ENCODE data around the gene COL6A5.
"Not testable (repeated sequence)": the region's sequence is repeated elsewhere in the genome, so short reads cannot be mapped to it uniquely, and the experiment has no call there.

The COL6A5 gene

GRCh38 chr3:130384476-130385025, 39.1 kb downstream of the COL6A5 start:
- no peak for DNase-seq (ENCODE audit: low read depth, low spot score)

DNA sequence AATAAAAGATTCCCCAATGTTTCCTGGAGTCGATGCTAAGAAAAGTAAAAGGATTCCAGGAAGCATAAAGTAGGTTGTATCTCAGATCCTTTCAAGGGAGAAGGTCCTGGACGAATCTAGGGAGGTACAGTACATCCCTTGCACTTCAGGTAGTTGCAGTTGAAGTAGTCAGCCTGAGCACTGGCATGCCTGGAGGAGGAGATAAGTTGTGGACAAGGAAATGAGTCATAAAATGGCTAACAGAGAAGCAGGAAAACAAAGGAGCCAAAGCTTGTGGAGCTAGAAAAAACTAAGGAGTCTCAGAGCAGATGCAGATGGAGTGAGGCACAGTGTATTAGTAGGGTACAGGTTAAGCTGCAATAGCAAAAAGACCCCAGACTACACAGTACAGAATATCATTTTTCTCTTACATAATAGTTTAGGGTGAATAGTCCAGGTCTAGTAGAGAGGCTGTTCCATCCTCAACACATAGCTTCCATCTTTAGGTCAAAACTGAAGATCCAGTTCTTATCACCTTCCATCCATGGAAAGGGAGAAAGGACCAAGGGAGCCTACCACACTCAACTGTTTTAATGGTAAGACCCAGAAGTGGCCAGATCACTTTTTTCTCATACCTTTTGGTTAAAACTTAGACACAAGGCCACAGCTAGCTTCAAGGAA, 41.3 kb downstream of the COL6A5 start:
- DNase-seq (ENCODE audit: low read depth, low spot score) = no peak

DNA sequence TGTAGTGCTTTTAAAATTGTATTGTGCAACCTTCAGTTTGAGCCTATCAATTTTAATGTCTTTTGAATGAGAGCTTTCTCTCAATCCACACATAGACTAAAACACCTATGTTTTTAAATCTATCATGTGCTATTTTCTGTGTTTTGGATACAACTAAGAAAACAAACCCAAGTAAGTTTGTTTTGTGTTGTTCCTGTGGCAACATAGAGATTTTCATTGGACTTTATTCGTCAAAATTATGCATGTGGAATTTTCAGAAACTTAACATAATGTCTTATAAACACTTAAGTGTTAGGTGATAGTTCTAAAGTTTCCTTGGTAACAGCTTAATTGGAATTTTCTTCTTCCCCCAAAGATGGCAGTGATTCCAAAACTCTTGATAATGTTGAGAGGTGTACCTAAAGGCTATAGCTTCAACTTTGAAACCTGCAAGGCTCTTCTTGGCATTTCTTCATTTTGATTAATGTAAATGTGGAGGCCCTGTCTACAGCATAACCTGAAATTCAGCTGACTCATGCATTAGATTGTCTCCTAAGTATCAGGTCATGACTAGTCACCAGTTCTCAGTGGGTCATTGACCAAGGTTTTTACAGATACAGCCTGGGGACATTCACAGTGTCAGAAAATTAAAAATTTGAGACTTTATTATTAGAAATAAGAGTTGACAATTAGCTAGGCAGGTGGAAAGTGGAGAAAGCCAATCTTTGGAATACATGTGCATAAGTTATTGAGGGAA, 44.4 kb downstream of the COL6A5 start:
- DNase-seq (ENCODE audit: low read depth, low spot score) = no peak

DNA sequence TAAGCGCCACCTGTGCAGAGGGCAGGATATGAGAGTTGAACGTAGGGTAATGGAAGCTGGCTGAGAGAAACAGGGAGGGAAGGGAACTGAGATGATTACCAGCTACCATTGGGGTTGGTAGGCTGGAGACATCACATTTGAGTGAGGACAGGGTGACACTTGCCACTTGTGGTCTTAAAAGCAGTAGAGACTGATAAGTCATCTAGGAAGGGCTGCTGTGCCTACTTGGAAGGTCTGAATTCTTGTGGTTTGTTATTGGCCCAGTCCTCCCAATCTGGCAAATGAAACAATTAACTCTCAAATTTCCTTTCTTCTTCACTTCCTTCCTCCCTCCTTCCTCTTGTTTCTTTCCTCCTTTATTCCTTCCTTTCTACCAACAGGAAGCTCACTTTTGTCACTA, 46.8 kb downstream of the COL6A5 start:
- no peak for DNase-seq (ENCODE audit: low read depth, low spot score)

DNA sequence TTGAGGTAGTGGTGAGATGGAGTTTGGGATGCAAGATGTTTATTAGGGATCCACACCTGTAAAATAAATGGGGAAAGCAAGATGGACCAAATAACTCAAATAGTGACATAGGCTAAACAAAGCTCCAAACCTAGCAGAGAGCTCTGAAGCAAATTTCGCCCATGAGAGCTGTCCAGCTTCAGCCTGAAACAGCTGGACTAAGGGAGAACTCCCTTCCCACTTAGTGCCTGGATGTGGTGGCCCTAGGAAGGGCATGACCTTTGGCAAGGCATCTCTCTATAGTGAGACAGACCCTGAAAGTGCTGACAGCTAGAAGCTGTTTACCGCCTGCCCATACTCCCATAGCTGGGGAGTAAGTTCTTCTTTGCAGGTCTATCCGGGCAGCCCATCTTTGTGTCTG, 48.1 kb downstream of the COL6A5 start:
- DNase-seq (ENCODE audit: low read depth, low spot score) = no peak

DNA sequence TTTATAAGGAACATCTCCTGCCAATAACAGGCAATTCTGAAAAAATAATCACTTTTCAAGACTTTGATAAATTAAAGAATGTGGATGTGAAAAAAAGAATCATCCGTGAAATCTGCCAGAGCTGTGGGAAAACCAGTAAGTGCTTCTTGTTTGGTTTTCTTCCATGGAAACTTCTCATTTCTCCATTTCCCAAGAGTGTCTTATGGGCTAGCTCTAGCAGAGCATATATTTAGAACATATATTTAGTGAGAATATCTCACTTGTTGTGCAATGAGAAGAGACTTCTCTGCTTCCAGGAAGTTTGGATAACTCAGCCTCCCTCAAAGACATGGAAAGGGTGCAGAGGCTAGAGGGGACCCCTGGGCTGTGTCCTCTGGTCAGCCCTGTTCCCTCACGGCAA, 49.9 kb downstream of the COL6A5 start:
- no peak for DNase-seq (ENCODE audit: low read depth, low spot score)

- DNase-seq (ENCODE audit: low read depth, low spot score) = peak; percentile 45
Measured at GRCh38 chr3:130395916-130396315, 50.4 kb downstream of the COL6A5 start.

GRCh38 chr3:130404401-130404800, 58.9 kb downstream of the COL6A5 start:
- no peak for DNase-seq (ENCODE audit: low read depth, low spot score)

GRCh38 chr3:130405956-130406355, 60.5 kb downstream of the COL6A5 start:
- DNase-seq (ENCODE audit: low read depth, low spot score) = no peak

DNA sequence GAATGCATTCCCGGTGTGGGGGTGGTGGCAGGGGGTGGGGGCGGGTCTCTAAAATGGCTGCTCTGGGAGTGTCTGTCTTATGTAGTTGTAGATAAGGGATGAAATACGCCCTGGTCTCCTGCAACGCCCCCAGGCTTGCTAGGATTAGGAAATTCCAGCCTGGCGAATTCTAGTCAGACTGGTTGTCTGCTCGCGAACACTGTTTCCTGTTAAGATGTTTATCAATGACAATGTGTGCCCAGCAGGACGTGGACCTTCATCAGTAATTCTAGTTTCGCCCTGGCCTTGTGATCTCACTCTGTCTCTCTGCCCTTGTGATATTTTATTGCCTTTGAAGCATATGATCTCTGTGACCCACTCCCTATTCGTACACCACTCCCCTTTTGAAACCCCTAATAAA, 62.8 kb downstream of the COL6A5 start:
- not testable (repeated sequence) for DNase-seq (ENCODE audit: low read depth, low spot score)

GRCh38 chr3:130411320-130411719, 65.8 kb downstream of the COL6A5 start:
- no peak for DNase-seq (ENCODE audit: low read depth, low spot score)

DNA sequence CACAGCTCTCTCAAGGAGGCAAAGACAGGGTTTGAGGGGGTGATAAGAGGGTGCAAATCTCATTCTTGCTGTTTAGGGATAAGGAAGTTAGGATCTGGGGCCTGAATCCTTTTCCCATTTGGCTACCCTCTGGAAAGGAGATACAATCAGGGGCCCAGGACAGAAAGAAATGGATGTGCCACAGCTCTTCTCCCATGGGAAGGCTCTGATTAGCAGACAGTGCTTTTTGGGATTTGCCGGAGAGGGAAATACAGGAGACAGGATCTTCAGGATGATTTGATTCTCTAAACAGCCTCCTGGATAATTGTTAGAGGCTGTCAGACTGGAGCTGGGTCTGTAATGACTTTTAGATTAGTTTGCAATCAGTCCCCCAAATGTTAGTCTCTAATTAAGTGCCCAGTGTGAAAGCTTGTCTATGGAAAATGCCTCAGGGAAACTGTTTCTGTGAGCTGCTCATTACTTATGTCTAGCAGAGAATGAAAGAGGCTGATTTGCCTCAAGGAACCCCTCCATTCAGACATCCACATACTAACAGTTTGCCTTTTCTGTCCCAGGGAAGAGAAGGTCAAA, 67.6 kb downstream of the COL6A5 start:
- DNase-seq (ENCODE audit: low read depth, low spot score) = no peak

GRCh38 chr3:130414457-130414856, 69.0 kb downstream of the COL6A5 start:
- DNase-seq (ENCODE audit: low read depth, low spot score) = no peak

GRCh38 chr3:130420466-130420865, 75.0 kb downstream of the COL6A5 start:
- DNase-seq (ENCODE audit: low read depth, low spot score) = no peak

DNA sequence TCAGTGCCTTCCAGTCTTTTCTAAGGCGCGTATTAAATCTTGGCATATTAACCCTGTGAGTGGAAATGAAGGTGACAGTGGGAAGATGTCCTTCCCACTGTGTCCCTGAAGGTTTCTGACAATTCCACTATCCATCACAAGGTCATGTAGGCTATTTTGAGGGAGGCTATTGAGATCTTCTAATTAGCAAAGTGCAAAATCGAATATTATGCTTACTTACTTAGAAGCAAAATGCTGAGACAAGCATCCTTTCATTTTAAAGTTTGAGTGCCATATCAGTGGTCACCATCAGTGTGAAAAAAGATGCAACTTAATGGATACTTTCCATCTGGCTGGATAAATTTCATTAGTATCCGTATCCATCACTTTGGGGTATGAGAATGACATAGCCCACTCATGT, 77.6 kb downstream of the COL6A5 start:
- no peak for DNase-seq (ENCODE audit: low read depth, low spot score)

DNA sequence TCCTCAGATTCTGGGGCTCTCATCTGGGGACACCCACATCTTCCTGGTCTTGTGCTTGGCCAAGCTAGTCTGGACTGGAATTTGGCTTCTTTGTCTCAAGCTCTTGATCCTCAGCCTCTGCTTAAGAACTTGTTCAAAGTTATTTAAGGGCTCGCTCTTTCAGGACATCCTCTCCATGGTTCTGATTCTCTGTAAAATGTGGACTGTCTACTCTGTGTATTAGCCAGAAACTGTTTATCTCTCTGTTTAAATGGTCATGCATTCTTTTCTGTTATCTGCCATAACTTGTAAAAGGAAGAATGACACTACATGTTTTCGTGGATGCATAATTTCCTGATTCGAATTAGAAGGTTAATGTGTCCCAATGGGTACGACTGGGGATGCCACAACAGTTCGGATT, 79.4 kb downstream of the COL6A5 start:
- DNase-seq (ENCODE audit: low read depth, low spot score) = no peak

DNA sequence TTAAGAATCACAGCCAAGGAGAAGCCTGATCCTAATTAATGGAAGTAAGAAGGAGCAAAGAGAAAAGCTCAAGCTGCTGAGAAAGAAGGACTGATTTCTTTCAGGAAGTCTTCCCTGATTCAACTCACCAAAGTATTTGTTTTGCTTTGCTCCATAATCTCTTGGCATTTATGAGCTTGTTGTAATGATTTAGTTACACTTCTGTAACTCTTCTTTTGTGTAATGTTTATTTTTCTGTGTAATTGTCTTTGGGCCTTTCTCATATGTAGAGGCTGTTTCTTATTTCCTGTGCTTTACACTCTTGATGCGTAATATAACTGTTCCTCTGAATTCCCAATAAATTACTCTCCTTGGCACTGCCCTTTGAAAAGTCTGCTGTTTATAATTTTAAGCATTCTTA, 80.0 kb downstream of the COL6A5 start:
- DNase-seq (ENCODE audit: low read depth, low spot score) = no peak

- DNase-seq (ENCODE audit: low read depth, low spot score) = no peak
Measured at GRCh38 chr3:130426206-130426605, 80.7 kb downstream of the COL6A5 start.

- no peak for DNase-seq (ENCODE audit: low read depth, low spot score)
Measured at GRCh38 chr3:130428871-130429712, 83.6 kb downstream of the COL6A5 start.

DNA sequence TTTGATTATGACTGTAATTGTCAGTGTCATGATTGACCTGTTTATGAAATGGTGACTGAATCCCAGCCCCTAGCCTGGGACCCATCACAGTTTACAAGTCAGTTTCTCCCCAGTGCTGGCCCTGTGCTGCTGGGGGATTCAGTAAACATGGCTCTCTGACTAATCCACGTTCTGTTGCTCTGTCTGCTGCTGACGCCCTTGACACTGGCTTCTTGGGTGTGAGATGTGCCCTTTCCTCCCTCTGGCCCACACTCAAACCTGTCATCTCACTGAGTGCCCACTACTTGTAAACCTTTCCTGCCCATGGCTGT, 84.2 kb downstream of the COL6A5 start:
- no peak for DNase-seq (ENCODE audit: low read depth, low spot score)

- DNase-seq (ENCODE audit: low read depth, low spot score) = no peak
Measured at GRCh38 chr3:130430266-130430665, 84.8 kb downstream of the COL6A5 start.

DNA sequence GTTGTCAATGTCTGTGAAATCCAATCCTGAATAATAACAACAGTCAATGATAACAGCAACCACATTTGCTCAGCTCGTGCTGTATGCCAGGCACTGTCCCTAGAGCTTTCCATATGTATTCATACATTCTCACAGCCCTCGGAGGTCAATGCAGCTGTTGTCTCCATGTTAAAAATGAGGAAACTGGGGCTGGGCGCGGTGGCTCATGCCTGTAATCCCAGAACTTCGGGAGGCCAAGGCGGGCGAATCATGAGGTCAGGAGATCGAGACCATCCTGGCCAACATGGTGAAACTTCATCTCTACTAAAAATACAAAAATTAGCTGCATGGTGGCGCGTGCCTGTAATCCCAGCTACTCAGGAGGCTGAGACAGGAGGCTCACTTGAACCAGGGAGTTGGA, 86.6 kb downstream of the COL6A5 start:
- DNase-seq (ENCODE audit: low read depth, low spot score) = not testable (repeated sequence)

Data from iPS DF 19.7 (cell line).